MM.1S (cell line): Measurements from ENCODE around the gene CHSY3.

Source experiments
- DNase-seq: peaks from one replicate; pipeline ENCODE4 v3.0.0-alpha.2; 2015
- H2AFZ ChIP-seq: fragments of 300-600 bp; sonication (generic); 2 replicates; pipeline ENCODE4 v1.6.0; 2016; ENCODE audit warnings: antibody characterized with exemption, low read length
- H3F3A ChIP-seq: fragments of 300-600 bp; sonication (generic); 2 replicates; pipeline ENCODE4 v1.6.1; 2016; ENCODE audit warnings: mild to moderate bottlenecking, antibody characterized with exemption, low read length, moderate library complexity, mixed read lengths; ENCODE audit not compliant: insufficient read depth
- H3K27ac ChIP-seq: fragments of 300-600 bp; sonication (generic); 2 replicates; pipeline ENCODE4 v1.5.1; 2016; ENCODE audit warnings: mild to moderate bottlenecking, low read length
- H3K27me3 ChIP-seq: fragments of 300-600 bp; sonication (generic); replicated peaks from 2 replicates; pipeline ENCODE4 v1.6.0; 2016; ENCODE audit warnings: low read length; ENCODE audit not compliant: insufficient read depth
- H3K36me3 ChIP-seq: fragments of 300-600 bp; sonication (generic); replicated peaks from 2 replicates; pipeline ENCODE4 v1.6.1; 2016; ENCODE audit warnings: mild to moderate bottlenecking, low read length, mixed read lengths; ENCODE audit not compliant: insufficient read depth
- H3K4me1 ChIP-seq: fragments of 300-600 bp; sonication (generic); 2 replicates; pipeline ENCODE4 v1.6.1; 2016; ENCODE audit warnings: low read length, mixed read lengths
- H3K4me2 ChIP-seq: fragments of 300-600 bp; sonication (generic); 2 replicates; pipeline ENCODE4 v1.6.0; 2016; ENCODE audit warnings: low read depth, low read length
- H3K4me3 ChIP-seq: fragments of 300-600 bp; sonication (generic); 2 replicates; pipeline ENCODE4 v1.5.1; 2016; ENCODE audit warnings: low read length, mixed read lengths
- H3K79me2 ChIP-seq: fragments of 300-600 bp; sonication (generic); 2 replicates; pipeline ENCODE4 v1.6.1; 2016; ENCODE audit warnings: mixed run types, low read length, mixed read lengths
- H3K9ac ChIP-seq: fragments of 300-600 bp; sonication (generic); 2 replicates; pipeline ENCODE4 v1.6.1; 2016; ENCODE audit warnings: low read length, mixed read lengths
- H3K9me2 ChIP-seq: fragments of 300-600 bp; sonication (generic); replicated peaks from 2 replicates; pipeline ENCODE4 v1.6.1; 2016; ENCODE audit warnings: mild to moderate bottlenecking, low read length, mixed read lengths; ENCODE audit not compliant: insufficient read depth
- H3K9me3 ChIP-seq: fragments of 300-600 bp; sonication (generic); replicated peaks from 2 replicates; pipeline ENCODE4 v1.6.1; 2016; ENCODE audit warnings: mild to moderate bottlenecking, low read length, mixed read lengths; ENCODE audit not compliant: insufficient read depth
- H4K20me1 ChIP-seq: fragments of 300-600 bp; sonication (generic); 2 replicates; pipeline ENCODE4 v1.6.1; 2016; ENCODE audit warnings: mild to moderate bottlenecking, low read length, moderate library complexity, mixed read lengths; ENCODE audit not compliant: insufficient read depth
- CTCF ChIP-seq: fragments of 300-600 bp; sonication (generic); IDR thresholded peaks from 2 replicates; pipeline ENCODE4 v1.5.1; 2016; ENCODE audit warnings: antibody characterized with exemption, low read length, mixed read lengths
- EZH2 ChIP-seq: fragments of 300-600 bp; sonication (generic); optimal IDR thresholded peaks from 2 replicates; pipeline ENCODE3; 2017; ENCODE audit warnings: low read depth, mild to moderate bottlenecking, antibody characterized with exemption, low read length, mixed read lengths
- EZH2phosphoT487 ChIP-seq: fragments of 300-600 bp; sonication (generic); IDR thresholded peaks from 2 replicates; pipeline ENCODE4 v1.6.1; 2018; ENCODE audit warnings: antibody characterized with exemption, low read length

Gene CHSY3

GRCh38 chr5:129972465-129973141 is 68.3 kb downstream of the CHSY3 start:
- Histone ChIP-seq H3K79me2 (no peaks in the 10 kb centered on the region), H3K36me3 (no peaks in the 10 kb centered on the region), H3K9me2 (no peaks in the 10 kb centered on the region), H3F3A (no peaks in the 10 kb centered on the region), H3K27ac (no peak overlapping the region), H2AFZ (no peak overlapping the region), H3K27me3 (no peaks in the 10 kb centered on the region), H3K4me3 (no peak overlapping the region), H3K9me3 (no peaks in the 10 kb centered on the region), H3K4me2 (no peak overlapping the region), H3K4me1 (peaks cover 2% of the 10 kb centered on the region; the same call in 1 of the 2 replicates), H3K9ac (no peak overlapping the region), H4K20me1 (no peaks in the 10 kb centered on the region)
- DNase-seq: no peak
- TF ChIP-seq CTCF (no peak), EZH2 (no peak), EZH2phosphoT487 (no peak)

- Histone ChIP-seq H3K4me2 (no peak overlapping the region), H4K20me1 (no peaks in the 10 kb centered on the region), H3K27ac (no peak overlapping the region), H3K79me2 (no peaks in the 10 kb centered on the region), H3K36me3 (no peaks in the 10 kb centered on the region), H2AFZ (no peak overlapping the region), H3K4me1 (peaks cover 9% of the 10 kb centered on the region), H3K9me2 (no peaks in the 10 kb centered on the region), H3K27me3 (no peaks in the 10 kb centered on the region), H3K9me3 (no peaks in the 10 kb centered on the region), H3K4me3 (no peak overlapping the region), H3K9ac (no peak overlapping the region), H3F3A (peaks cover 6% of the 10 kb centered on the region)
- no peak for DNase-seq
- no peak for TF ChIP-seq EZH2phosphoT487
- TF ChIP-seq EZH2: no peak
- TF ChIP-seq CTCF: no peak
Observed at GRCh38 chr5:129973716-129974426, 69.6 kb downstream of the CHSY3 start.

- no peak for TF ChIP-seq CTCF
- H3K36me3 ChIP-seq: no peaks in the 10 kb centered on the region
Observed at GRCh38 chr5:129977810-129978209, 73.5 kb downstream of the CHSY3 start.

More at GRCh38 chr5:129977810-129978209, 73.5 kb downstream of the CHSY3 start:
- no peaks in the 10 kb centered on the region for H3K9me3 ChIP-seq
- no peaks in the 10 kb centered on the region; the same call in 1 of the 2 replicates for H4K20me1 ChIP-seq
- H3F3A ChIP-seq: peaks cover 6% of the 10 kb centered on the region
- H3K4me1 ChIP-seq: peaks cover 9% of the 10 kb centered on the region
- no peak overlapping the region for H3K9ac ChIP-seq
- no peaks in the 10 kb centered on the region for H3K27me3 ChIP-seq
- no peak overlapping the region for H3K4me3 ChIP-seq
- peak; percentile 49 for DNase-seq
- H3K9me2 ChIP-seq: no peaks in the 10 kb centered on the region
- no peak overlapping the region for H3K4me2 ChIP-seq
- H3K27ac ChIP-seq: no peak overlapping the region
- H3K79me2 ChIP-seq: no peaks in the 10 kb centered on the region
- H2AFZ ChIP-seq: no peak overlapping the region
